GM12864 (cell line): ENCODE results near the gene SEZ6L.

Experiments
- DNase-seq: peaks from one replicate; pipeline ENCODE4 v3.0.0-alpha.2; 2011; ENCODE audit warnings: low read depth
- H3K4me3 ChIP-seq: 2 replicates; pipeline ENCODE4 v1.5.1; 2011; ENCODE audit warnings: mild to moderate bottlenecking, low read depth, low read length, control low read depth
- CTCF ChIP-seq: IDR thresholded peaks from 2 replicates; pipeline ENCODE4 v1.5.1; 2011; ENCODE audit warnings: low read depth, mild to moderate bottlenecking, moderate library complexity, low read length, control low read depth, inconsistent platforms; ENCODE audit errors: missing control alignments

The SEZ6L gene

GRCh38 chr22:26235792-26236487 is 66.7 kb downstream of the SEZ6L start:
- DNase-seq = no peak
- TF ChIP-seq CTCF = no peak
- H3K4me3 ChIP-seq = no peak overlapping the region

GRCh38 chr22:26236991-26237390 is 67.7 kb downstream of the SEZ6L start:
- H3K4me3 ChIP-seq = no peak overlapping the region
- DNase-seq = no peak
- TF ChIP-seq CTCF = no peak

- DNase-seq = no peak
- TF ChIP-seq CTCF = no peak
- no peak overlapping the region for H3K4me3 ChIP-seq
Measured at GRCh38 chr22:26238596-26238995, 69.3 kb downstream of the SEZ6L start.

- no peak overlapping the region for H3K4me3 ChIP-seq
- TF ChIP-seq CTCF = no peak
- no peak for DNase-seq
Measured at GRCh38 chr22:26239581-26239980, 70.3 kb downstream of the SEZ6L start.

DNA sequence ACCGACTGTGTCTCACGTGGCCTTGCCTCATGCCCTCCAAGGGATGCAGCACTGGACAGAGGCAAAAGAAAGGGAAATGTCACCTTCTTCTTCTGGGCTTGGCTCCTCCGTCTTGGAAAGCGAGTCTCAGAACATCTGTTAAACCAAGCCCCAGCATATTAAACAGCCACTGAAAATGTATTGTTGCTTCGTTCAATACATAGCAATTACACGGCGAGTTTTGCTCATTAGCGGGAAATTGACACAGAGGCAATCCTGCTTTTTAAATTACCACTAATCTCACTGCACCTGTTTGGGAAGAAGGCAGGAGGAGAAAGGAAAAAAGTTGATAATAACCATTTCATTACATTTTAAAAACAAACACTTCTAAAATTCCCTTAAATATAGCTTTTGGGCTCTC is 72.1 kb downstream of the SEZ6L start:
- no peak overlapping the region for H3K4me3 ChIP-seq
- DNase-seq = no peak
- TF ChIP-seq CTCF = no peak

- no peak overlapping the region for H3K4me3 ChIP-seq
- no peak for DNase-seq
- no peak for TF ChIP-seq CTCF
Measured at GRCh38 chr22:26245001-26245400, 75.7 kb downstream of the SEZ6L start.

GRCh38 chr22:26246552-26246951 is 77.3 kb downstream of the SEZ6L start:
- DNase-seq = no peak
- no peak for TF ChIP-seq CTCF
- H3K4me3 ChIP-seq = no peak overlapping the region
